Measurements from ENCODE around the gene CSHL1.

The CSHL1 gene

GRCh38 chr17:63941162-63941561, 30.1 kb upstream of the CSHL1 start:
- no peak for DNase-seq (ENCODE audit: low read depth)
- TF ChIP-seq CTCF (IDR thresholded peaks at IDR 0.05; ENCODE audit: insufficient read depth, low read depth, low read length, missing control alignments), result no peak
- H3K4me3 ChIP-seq (ENCODE audit: low read depth, low read length), result no peak overlapping the region

- TF ChIP-seq CTCF (IDR thresholded peaks at IDR 0.05; ENCODE audit: insufficient read depth, low read depth, low read length, missing control alignments), result no peak
- H3K4me3 ChIP-seq (ENCODE audit: low read depth, low read length), result no peak overlapping the region
- DNase-seq (ENCODE audit: low read depth), result no peak
Measured at GRCh38 chr17:63940584-63940983, 29.5 kb upstream of the CSHL1 start.

GRCh38 chr17:63939884-63940283, 28.8 kb upstream of the CSHL1 start:
- no peak overlapping the region for H3K4me3 ChIP-seq (ENCODE audit: low read depth, low read length)
- DNase-seq (ENCODE audit: low read depth), result no peak
- TF ChIP-seq CTCF (IDR thresholded peaks at IDR 0.05; ENCODE audit: insufficient read depth, low read depth, low read length, missing control alignments), result no peak

- no peak for TF ChIP-seq CTCF (IDR thresholded peaks at IDR 0.05; ENCODE audit: insufficient read depth, low read depth, low read length, missing control alignments)
- no peak overlapping the region for H3K4me3 ChIP-seq (ENCODE audit: low read depth, low read length)
- no peak for DNase-seq (ENCODE audit: low read depth)
Measured at GRCh38 chr17:63939401-63939800, 28.3 kb upstream of the CSHL1 start.

- no peak for DNase-seq (ENCODE audit: low read depth)
- TF ChIP-seq CTCF (IDR thresholded peaks at IDR 0.05; ENCODE audit: insufficient read depth, low read depth, low read length, missing control alignments), result no peak
- H3K4me3 ChIP-seq (ENCODE audit: low read depth, low read length), result no peak overlapping the region
Measured at GRCh38 chr17:63937920-63938319, 26.9 kb upstream of the CSHL1 start.

GRCh38 chr17:63937319-63937718, 26.3 kb upstream of the CSHL1 start:
- no peak overlapping the region for H3K4me3 ChIP-seq (ENCODE audit: low read depth, low read length)
- TF ChIP-seq CTCF (IDR thresholded peaks at IDR 0.05; ENCODE audit: insufficient read depth, low read depth, low read length, missing control alignments), result no peak
- no peak for DNase-seq (ENCODE audit: low read depth)

Data from GM12865 (cell line).